Ovary (tissue), 3 donors: ENCODE measurements around the gene ZNF74.

Experiments used
- EP300 ChIP-seq: sonication (generic); formaldehyde crosslinking; IDR thresholded peaks from one replicate; pipeline ENCODE4 v1.6.1; 2017; ENCODE audit warnings: antibody characterized with exemption
- POLR2A ChIP-seq: fragments of 450-650 bp; IDR thresholded peaks from one replicate; pipeline ENCODE4 v1.6.1; 2017; ENCODE audit warnings: antibody characterized with exemption, mild to moderate bottlenecking, moderate library complexity
- TF ChIP-seq, protein P1 (sequence below), 3 donors: fragments of 450-650 bp in 2 of 3; fragments of 200-600 bp in 1 of 3; IDR thresholded peaks; one replicate each; pipeline versions ENCODE4 v1.5.1 to v1.8.0; 2016 to 2022; ENCODE audit warnings: antibody characterized with exemption in 3 of 3, mild to moderate bottlenecking in 1 of 3
- donor health status: DM: no; HTN: no; CAD: no.

- TF ChIP-seq, protein P1, sequence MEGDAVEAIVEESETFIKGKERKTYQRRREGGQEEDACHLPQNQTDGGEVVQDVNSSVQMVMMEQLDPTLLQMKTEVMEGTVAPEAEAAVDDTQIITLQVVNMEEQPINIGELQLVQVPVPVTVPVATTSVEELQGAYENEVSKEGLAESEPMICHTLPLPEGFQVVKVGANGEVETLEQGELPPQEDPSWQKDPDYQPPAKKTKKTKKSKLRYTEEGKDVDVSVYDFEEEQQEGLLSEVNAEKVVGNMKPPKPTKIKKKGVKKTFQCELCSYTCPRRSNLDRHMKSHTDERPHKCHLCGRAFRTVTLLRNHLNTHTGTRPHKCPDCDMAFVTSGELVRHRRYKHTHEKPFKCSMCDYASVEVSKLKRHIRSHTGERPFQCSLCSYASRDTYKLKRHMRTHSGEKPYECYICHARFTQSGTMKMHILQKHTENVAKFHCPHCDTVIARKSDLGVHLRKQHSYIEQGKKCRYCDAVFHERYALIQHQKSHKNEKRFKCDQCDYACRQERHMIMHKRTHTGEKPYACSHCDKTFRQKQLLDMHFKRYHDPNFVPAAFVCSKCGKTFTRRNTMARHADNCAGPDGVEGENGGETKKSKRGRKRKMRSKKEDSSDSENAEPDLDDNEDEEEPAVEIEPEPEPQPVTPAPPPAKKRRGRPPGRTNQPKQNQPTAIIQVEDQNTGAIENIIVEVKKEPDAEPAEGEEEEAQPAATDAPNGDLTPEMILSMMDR (IDR thresholded peaks at IDR 0.05) = peak; percentile 61 to 77 (median 72)
- no peak for TF ChIP-seq POLR2A
- TF ChIP-seq EP300 = no peak
These were observed 62.2 kb downstream of the ZNF74 start for GRCh38 chr22:20456064-20456721.
